ENCODE measurements around the gene MYL12B.

DNA sequence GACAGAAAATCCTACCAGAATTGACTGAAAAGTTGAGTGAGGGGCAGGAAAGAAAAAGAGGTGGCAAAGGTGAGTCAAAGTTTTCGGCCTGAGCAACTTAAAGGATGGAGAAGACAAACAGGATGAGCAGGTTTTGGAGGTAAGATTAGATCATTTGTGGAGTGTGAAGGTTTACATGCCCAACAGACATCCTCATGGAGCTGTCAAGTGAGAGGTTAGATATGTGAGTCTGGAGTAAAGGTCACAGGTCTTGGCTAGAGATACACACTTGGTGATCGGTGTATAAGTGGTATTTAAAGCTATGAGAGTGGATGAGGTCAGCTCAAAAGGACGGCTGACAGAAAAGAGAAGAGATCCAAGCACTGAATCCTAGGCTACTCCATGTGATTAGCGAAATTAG, 25.5 kb upstream of the MYL12B start:
- TF ChIP-seq, protein P1, sequence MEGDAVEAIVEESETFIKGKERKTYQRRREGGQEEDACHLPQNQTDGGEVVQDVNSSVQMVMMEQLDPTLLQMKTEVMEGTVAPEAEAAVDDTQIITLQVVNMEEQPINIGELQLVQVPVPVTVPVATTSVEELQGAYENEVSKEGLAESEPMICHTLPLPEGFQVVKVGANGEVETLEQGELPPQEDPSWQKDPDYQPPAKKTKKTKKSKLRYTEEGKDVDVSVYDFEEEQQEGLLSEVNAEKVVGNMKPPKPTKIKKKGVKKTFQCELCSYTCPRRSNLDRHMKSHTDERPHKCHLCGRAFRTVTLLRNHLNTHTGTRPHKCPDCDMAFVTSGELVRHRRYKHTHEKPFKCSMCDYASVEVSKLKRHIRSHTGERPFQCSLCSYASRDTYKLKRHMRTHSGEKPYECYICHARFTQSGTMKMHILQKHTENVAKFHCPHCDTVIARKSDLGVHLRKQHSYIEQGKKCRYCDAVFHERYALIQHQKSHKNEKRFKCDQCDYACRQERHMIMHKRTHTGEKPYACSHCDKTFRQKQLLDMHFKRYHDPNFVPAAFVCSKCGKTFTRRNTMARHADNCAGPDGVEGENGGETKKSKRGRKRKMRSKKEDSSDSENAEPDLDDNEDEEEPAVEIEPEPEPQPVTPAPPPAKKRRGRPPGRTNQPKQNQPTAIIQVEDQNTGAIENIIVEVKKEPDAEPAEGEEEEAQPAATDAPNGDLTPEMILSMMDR (IDR thresholded peaks at IDR 0.05) = no peak
- TF ChIP-seq ZFX (IDR thresholded peaks at IDR 0.05; ENCODE audit: borderline replicate concordance) = no peak

All from 22Rv1 (cell line).